Endothelial cell (in vitro differentiated cells): ENCODE data around the gene TMIE. TPM values are rescaled to one million over a fixed set of nuclear protein-coding genes. Genes with fewer than 3 reads are reported as not detected.

Source experiments
- DNase-seq: peaks from one replicate; pipeline ENCODE4 v3.0.0; 2021; ENCODE audit warnings: low spot score
- H3K27ac Mint-ChIP-seq: one replicate; pipeline ENCODE4 v1.8.0; 2021; ENCODE audit warnings: mixed read lengths, inconsistent platforms; ENCODE audit not compliant: unreplicated experiment
- H3K27me3 Mint-ChIP-seq: one replicate; pipeline ENCODE4 v1.8.0; 2021; ENCODE audit warnings: mild to moderate bottlenecking, moderate library complexity, mixed read lengths, inconsistent platforms; ENCODE audit not compliant: unreplicated experiment
- H3K36me3 Mint-ChIP-seq: one replicate; pipeline ENCODE4 v1.8.0; 2021; ENCODE audit warnings: mild to moderate bottlenecking, low read depth, mixed read lengths, inconsistent platforms; ENCODE audit not compliant: unreplicated experiment
- H3K4me1 Mint-ChIP-seq: one replicate; pipeline ENCODE4 v1.8.0; 2021; ENCODE audit warnings: mild to moderate bottlenecking, mixed read lengths, inconsistent platforms; ENCODE audit not compliant: unreplicated experiment
- H3K4me3 Mint-ChIP-seq: one replicate; pipeline ENCODE4 v1.8.0; 2021; ENCODE audit warnings: mild to moderate bottlenecking, mixed read lengths, inconsistent platforms; ENCODE audit not compliant: unreplicated experiment
- H3K9me3 Mint-ChIP-seq: one replicate; pipeline ENCODE4 v1.8.0; 2021; ENCODE audit warnings: mixed read lengths, inconsistent platforms; ENCODE audit not compliant: unreplicated experiment
- total RNA-seq: library from RNA; stranded (reverse); fragmentation: NEBNext Ultra II Directional; extraction: Animal tissue kit (Norgen Biotek cat#: 25700); gene quantifications from one replicate; pipeline ENCODE4 v1.2.1, GENCODE V29; 2021; ENCODE audit not compliant: unreplicated experiment
- TF ChIP-seq, protein P1 (sequence below): fragments of 200-600 bp; sonication (generic); IDR thresholded peaks from one replicate; pipeline ENCODE4 v1.5.0; 2021; ENCODE audit warnings: antibody characterized with exemption; ENCODE audit not compliant: unreplicated experiment

The TMIE gene
- total RNA-seq, 1 donor from 2014 or later: 0.23 TPM

- TF ChIP-seq, protein P1, sequence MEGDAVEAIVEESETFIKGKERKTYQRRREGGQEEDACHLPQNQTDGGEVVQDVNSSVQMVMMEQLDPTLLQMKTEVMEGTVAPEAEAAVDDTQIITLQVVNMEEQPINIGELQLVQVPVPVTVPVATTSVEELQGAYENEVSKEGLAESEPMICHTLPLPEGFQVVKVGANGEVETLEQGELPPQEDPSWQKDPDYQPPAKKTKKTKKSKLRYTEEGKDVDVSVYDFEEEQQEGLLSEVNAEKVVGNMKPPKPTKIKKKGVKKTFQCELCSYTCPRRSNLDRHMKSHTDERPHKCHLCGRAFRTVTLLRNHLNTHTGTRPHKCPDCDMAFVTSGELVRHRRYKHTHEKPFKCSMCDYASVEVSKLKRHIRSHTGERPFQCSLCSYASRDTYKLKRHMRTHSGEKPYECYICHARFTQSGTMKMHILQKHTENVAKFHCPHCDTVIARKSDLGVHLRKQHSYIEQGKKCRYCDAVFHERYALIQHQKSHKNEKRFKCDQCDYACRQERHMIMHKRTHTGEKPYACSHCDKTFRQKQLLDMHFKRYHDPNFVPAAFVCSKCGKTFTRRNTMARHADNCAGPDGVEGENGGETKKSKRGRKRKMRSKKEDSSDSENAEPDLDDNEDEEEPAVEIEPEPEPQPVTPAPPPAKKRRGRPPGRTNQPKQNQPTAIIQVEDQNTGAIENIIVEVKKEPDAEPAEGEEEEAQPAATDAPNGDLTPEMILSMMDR: no peak
Observed at GRCh38 chr3:46709157-46709654, 8.0 kb downstream of the TMIE start.

GRCh38 chr3:46709721-46710120 is 8.5 kb downstream of the TMIE start:
- Mint-ChIP-seq H3K4me3 (no peak overlapping the region), H3K4me1 (peaks cover 8% of the 10 kb centered on the region), H3K9me3 (no peaks in the 10 kb centered on the region), H3K36me3 (peaks cover 6% of the 10 kb centered on the region), H3K27me3 (peaks cover 4% of the 10 kb centered on the region), H3K27ac (no peak overlapping the region)
- TF ChIP-seq, protein P1: no peak
- no peak for DNase-seq

More at GRCh38 chr3:46709157-46709654, 8.0 kb downstream of the TMIE start:
- H3K27me3 Mint-ChIP-seq: peaks cover 3% of the 10 kb centered on the region
- H3K9me3 Mint-ChIP-seq: no peaks in the 10 kb centered on the region
- no peak overlapping the region for H3K27ac Mint-ChIP-seq
- peaks cover 8% of the 10 kb centered on the region for H3K4me1 Mint-ChIP-seq
- DNase-seq: no peak
- peaks cover 6% of the 10 kb centered on the region for H3K36me3 Mint-ChIP-seq
- H3K4me3 Mint-ChIP-seq: no peak overlapping the region

GRCh38 chr3:46710229-46710628 is 9.0 kb downstream of the TMIE start:
- H3K36me3 Mint-ChIP-seq: peaks cover 6% of the 10 kb centered on the region
- no peak overlapping the region for H3K4me3 Mint-ChIP-seq
- H3K4me1 Mint-ChIP-seq: peaks cover 8% of the 10 kb centered on the region
- H3K9me3 Mint-ChIP-seq: no peaks in the 10 kb centered on the region
- DNase-seq: no peak
- H3K27me3 Mint-ChIP-seq: peaks cover 8% of the 10 kb centered on the region
- TF ChIP-seq, protein P1: no peak
- no peak overlapping the region for H3K27ac Mint-ChIP-seq

DNA sequence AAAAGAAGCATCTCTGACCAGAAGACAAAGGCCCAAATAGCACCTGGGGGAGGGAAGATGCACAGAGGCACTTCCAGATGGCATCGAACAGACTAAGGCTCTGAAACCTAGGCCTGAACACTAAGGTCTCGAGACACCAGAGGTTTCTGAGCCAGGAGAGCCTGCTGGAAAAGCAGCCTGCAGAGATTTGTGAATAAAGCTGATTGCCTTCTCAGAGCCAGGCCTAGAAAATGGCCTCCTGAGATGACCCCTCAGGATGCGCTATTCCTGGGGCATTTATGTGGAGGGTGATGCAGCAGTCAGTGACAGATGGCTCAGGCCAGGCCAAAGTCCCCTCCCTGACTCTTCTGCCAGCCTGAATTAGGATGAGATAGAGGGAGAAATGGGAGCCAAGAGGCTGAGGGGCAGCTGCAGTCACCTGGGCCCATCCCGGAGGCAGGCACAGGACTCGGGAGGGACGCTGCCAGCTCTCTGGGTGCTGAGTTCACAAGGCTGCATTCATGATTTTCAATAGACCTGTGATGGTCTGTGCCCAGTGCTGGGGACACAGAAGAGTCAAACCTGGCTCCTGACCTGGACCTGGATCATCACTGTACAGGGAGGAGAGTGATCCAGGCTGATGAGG is 9.6 kb downstream of the TMIE start:
- Mint-ChIP-seq H3K9me3 (no peaks in the 10 kb centered on the region), H3K27me3 (peaks cover 10% of the 10 kb centered on the region), H3K4me3 (no peak overlapping the region), H3K4me1 (peaks cover 6% of the 10 kb centered on the region), H3K36me3 (peaks cover 6% of the 10 kb centered on the region), H3K27ac (no peak overlapping the region)
- TF ChIP-seq, protein P1: no peak
- no peak for DNase-seq

DNA sequence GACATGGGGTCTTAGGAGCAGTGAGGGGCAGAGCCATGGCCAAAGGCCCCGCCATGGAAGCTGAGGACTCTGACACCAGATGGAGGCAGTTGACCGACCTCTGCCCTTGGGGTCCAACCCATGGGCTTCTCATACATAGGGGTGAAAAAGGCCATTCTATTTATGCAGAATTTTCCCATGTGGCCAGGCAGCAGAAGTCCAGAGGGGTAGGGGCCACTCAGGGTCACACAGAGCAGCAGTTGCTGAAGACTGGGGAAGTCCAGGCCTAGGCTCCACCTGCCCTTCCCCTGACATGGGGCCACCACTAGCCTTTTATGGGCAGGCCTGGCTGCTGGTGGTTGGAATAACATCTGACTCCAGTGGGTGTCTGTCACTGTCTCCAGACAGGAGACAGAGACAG is 10.1 kb downstream of the TMIE start:
- no peaks in the 10 kb centered on the region for H3K9me3 Mint-ChIP-seq
- no peak overlapping the region for H3K4me3 Mint-ChIP-seq
- peaks cover 6% of the 10 kb centered on the region for H3K36me3 Mint-ChIP-seq
- no peak overlapping the region for H3K27ac Mint-ChIP-seq
- DNase-seq: no peak
- H3K27me3 Mint-ChIP-seq: peaks cover 11% of the 10 kb centered on the region
- peaks cover 1% of the 10 kb centered on the region for H3K4me1 Mint-ChIP-seq
- TF ChIP-seq, protein P1: no peak
